Vagina (tissue), 2 donors: ENCODE measurements around the gene TCERG1. TPM values are rescaled to one million over a fixed set of nuclear protein-coding genes. Genes with fewer than 3 reads are reported as not detected.

Experiments
- DNase-seq, 2 donors: peaks; one replicate each; pipeline ENCODE4 v3.0.0-alpha.2; 2017; ENCODE audit errors: extremely low spot score in 2 of 2
- H3K27ac ChIP-seq: fragments of 200-600 bp; sonication (generic); one replicate; pipeline ENCODE4 v1.5.1; 2019
- H3K27me3 ChIP-seq: fragments of 200-600 bp; sonication (generic); one replicate; pipeline ENCODE4 v1.5.1; 2019
- H3K36me3 ChIP-seq, 2 donors: fragments of 200-600 bp; sonication (generic); one replicate each; pipeline ENCODE4 v1.5.1; 2017 to 2019
- H3K4me1 ChIP-seq: fragments of 200-600 bp; sonication (generic); one replicate; pipeline ENCODE4 v1.5.1; 2019
- H3K4me3 ChIP-seq, 2 donors: fragments of 200-600 bp; sonication (generic); 1 replicate in 1 of 2; 2 replicates in 1 of 2; pipeline ENCODE4 v1.5.1; 2016 to 2019
- H3K9me3 ChIP-seq: fragments of 200-600 bp; sonication (generic); one replicate; pipeline ENCODE4 v1.5.1; 2019
- POLR2A ChIP-seq, 2 donors: fragments of 450-650 bp; IDR thresholded peaks; one replicate each; pipeline ENCODE4 v1.6.1; 2017; ENCODE audit warnings: antibody characterized with exemption in 2 of 2, mild to moderate bottlenecking in 2 of 2, moderate library complexity in 2 of 2
- POLR2AphosphoS5 ChIP-seq, 2 donors: sonication (generic); formaldehyde crosslinking; IDR thresholded peaks; one replicate each; pipeline ENCODE4 v1.9.0; 2017; ENCODE audit warnings: antibody characterized with exemption in 2 of 2, mild to moderate bottlenecking in 2 of 2, low read depth in 1 of 2; ENCODE audit not compliant: insufficient read depth in 1 of 2
- intact Hi-C: fragments of 100-400 bp; cut with DNase I; formaldehyde crosslinking; loops from one replicate; pipeline ENCODE4 v1.15.1; 2023
- total RNA-seq: library from RNA; depleted of rRNA; stranded (reverse); fragments of >200 nt; gene quantifications from one replicate; pipeline ENCODE4 v1.2.3, GENCODE V29; 2016
- TF ChIP-seq, protein P1 (sequence below), 3 experiments: fragments of 450-650 bp in 2 of 3; fragments of 200-600 bp in 1 of 3; sonication (generic) in 1 of 3; IDR thresholded peaks; one replicate each; pipeline ENCODE4 v1.5.1; 2017 to 2019; ENCODE audit warnings: antibody characterized with exemption in 3 of 3, mild to moderate bottlenecking in 2 of 3, moderate library complexity in 2 of 3

TCERG1 gene
- total RNA-seq, 1 donor from 2014 or later, result 75.4 TPM

DNA sequence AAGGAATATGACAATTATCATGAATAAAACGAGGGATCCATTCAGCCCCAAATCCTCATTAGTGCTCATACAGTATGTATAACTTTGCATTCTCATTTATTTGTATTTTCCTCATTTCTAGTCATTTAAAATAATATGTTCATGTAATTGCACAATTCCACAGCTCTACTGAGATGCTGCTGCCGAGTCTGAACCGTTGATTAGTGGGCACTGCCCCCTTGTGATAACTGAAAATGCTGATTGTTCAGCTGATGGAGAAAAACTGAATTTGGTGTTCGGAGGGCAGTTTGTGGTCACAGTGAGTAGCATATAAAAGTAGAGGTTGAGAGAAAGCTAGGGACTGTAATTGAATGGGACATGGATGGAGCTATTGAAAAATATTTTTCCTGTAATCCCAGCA, 81.1 kb downstream of the TCERG1 start:
- TF ChIP-seq, protein P1, sequence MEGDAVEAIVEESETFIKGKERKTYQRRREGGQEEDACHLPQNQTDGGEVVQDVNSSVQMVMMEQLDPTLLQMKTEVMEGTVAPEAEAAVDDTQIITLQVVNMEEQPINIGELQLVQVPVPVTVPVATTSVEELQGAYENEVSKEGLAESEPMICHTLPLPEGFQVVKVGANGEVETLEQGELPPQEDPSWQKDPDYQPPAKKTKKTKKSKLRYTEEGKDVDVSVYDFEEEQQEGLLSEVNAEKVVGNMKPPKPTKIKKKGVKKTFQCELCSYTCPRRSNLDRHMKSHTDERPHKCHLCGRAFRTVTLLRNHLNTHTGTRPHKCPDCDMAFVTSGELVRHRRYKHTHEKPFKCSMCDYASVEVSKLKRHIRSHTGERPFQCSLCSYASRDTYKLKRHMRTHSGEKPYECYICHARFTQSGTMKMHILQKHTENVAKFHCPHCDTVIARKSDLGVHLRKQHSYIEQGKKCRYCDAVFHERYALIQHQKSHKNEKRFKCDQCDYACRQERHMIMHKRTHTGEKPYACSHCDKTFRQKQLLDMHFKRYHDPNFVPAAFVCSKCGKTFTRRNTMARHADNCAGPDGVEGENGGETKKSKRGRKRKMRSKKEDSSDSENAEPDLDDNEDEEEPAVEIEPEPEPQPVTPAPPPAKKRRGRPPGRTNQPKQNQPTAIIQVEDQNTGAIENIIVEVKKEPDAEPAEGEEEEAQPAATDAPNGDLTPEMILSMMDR (IDR thresholded peaks at IDR 0.05), result no peak
- TF ChIP-seq POLR2AphosphoS5 (IDR thresholded peaks at IDR 0.05; ENCODE audit: insufficient read depth in 1 of 2, low read depth in 1 of 2) (no peak), POLR2A (IDR thresholded peaks at IDR 0.05) (no peak)
- Histone ChIP-seq H3K27ac (no peak overlapping the region), H3K27me3 (no peaks in the 10 kb centered on the region), H3K4me1 (no peaks in the 10 kb centered on the region), H3K36me3 (no peaks in the 10 kb centered on the region), H3K4me3 (no peak overlapping the region), H3K9me3 (no peaks in the 10 kb centered on the region)
- DNase-seq, result no peak
- intact Hi-C loops, result no loop called here

DNA sequence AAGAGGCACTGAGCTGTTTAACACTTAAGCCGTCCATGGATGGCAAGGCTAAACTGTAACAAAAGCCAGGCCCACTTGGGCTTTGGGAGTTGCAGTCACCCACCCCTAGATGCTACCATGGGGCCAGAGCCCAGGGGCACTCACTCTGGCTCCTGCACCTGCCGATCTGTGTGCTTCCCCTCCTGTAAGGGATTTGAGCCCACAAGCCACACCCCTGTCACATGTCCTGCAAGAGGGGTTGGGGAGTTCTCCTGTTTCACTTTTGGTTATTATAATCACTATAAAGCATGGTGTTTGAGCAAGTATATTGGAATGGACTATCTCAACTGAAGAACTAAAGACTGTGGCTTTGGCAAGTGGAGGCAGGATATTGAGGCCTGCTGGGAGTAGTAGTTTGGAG, 82.9 kb downstream of the TCERG1 start:
- no peaks in the 10 kb centered on the region for H3K36me3 ChIP-seq
- no peak for DNase-seq
- intact Hi-C loops, result no loop called here
- TF ChIP-seq POLR2AphosphoS5 (IDR thresholded peaks at IDR 0.05; ENCODE audit: insufficient read depth in 1 of 2, low read depth in 1 of 2), result no peak
- TF ChIP-seq POLR2A (IDR thresholded peaks at IDR 0.05), result no peak
- TF ChIP-seq, protein P1 (IDR thresholded peaks at IDR 0.05), result no peak
- no peak overlapping the region for H3K4me3 ChIP-seq
- no peaks in the 10 kb centered on the region for H3K27me3 ChIP-seq
- H3K27ac ChIP-seq, result no peak overlapping the region
- no peaks in the 10 kb centered on the region for H3K9me3 ChIP-seq
- H3K4me1 ChIP-seq, result no peaks in the 10 kb centered on the region

DNA sequence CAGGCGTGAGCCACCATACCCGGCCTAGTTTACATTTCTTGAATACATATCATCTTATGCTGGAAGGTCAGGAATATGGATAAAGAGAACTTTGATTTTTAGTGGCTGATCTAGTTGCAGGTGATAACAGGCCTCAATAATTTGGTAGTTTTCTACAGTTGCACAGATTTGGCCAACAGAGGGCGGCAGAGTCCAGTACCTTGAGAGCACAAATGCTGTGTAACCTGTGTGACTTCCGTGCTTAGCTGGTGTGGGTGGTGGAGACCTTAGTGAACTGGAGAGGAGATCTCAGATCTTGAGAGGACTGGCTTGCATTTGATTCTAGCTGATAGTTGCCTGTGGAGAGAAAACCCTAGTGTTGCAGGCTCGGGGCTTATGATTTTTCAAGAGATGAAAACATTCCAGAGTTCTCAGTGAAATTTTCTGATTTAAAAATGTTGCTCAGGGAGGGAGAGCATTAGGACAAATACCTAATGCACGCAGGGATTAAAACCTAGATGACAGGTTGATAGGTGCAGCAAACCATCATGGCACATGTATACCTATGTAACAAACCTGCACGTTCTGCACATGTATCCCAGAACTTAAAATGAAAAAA, 86.2 kb downstream of the TCERG1 start:
- TF ChIP-seq, protein P1 (IDR thresholded peaks at IDR 0.05), result peak; percentile 12 to 57 (median 55)
- TF ChIP-seq POLR2A (IDR thresholded peaks at IDR 0.05), result no peak
- H3K4me3 ChIP-seq, result no peak overlapping the region
- no peak for DNase-seq
- no peak overlapping the region for H3K27ac ChIP-seq
- no peaks in the 10 kb centered on the region for H3K9me3 ChIP-seq
- H3K27me3 ChIP-seq, result no peaks in the 10 kb centered on the region
- no peaks in the 10 kb centered on the region for H3K36me3 ChIP-seq
- no peaks in the 10 kb centered on the region for H3K4me1 ChIP-seq
- intact Hi-C loops, result no loop called here

DNA sequence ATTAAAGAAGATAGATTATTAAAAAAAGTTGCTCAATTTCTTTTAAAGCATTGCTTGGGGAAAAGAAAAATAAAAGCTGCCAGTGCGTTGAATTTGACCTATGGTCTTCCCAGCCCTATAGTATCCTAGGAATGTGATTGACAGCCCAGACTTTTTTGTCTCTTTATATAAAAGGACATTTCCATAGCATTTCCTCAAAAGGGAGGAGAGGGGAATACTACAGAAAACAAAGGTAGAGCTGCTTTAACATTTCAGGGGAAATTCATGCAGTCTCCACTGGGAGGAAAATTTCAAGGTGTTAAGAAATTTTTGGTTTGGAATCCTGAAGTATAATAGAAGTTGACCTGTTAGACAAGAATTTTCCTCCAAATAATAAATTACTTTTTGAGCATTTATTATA, 86.7 kb downstream of the TCERG1 start:
- no peak for DNase-seq
- H3K36me3 ChIP-seq, result no peaks in the 10 kb centered on the region
- no peaks in the 10 kb centered on the region for H3K4me1 ChIP-seq
- TF ChIP-seq, protein P1 (IDR thresholded peaks at IDR 0.05), result no peak
- TF ChIP-seq POLR2A (IDR thresholded peaks at IDR 0.05) (no peak), POLR2AphosphoS5 (IDR thresholded peaks at IDR 0.05; ENCODE audit: insufficient read depth in 1 of 2, low read depth in 1 of 2) (no peak)
- H3K4me3 ChIP-seq, result no peak overlapping the region
- no peak overlapping the region for H3K27ac ChIP-seq
- no peaks in the 10 kb centered on the region for H3K9me3 ChIP-seq
- H3K27me3 ChIP-seq, result no peaks in the 10 kb centered on the region
- intact Hi-C loops, result loop anchor here (2.0 kb wide), 1 partner anchor 655 kb away; no protein-coding TSS in a partner anchor

DNA sequence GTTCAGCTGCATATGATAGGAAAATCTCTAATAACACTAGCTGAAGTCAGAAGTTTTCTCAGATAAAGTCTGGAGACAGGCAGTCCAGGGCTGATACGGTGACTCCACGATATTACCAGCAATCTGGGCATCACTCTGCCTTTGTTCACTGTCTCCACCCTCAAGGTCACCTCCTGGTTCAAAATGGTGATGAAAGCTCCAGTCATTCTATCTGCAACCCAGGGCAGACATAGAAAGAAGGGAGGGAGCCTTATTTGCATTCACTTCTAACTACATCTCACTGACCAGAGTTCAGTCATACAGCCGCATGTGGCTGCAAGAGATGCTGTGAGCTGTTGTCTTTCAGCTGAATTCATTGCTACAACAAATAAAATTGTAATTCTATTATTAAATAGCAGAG, 91.3 kb downstream of the TCERG1 start:
- intact Hi-C loops, result no loop called here
- TF ChIP-seq POLR2A (IDR thresholded peaks at IDR 0.05) (no peak), POLR2AphosphoS5 (IDR thresholded peaks at IDR 0.05; ENCODE audit: insufficient read depth in 1 of 2, low read depth in 1 of 2) (no peak)
- TF ChIP-seq, protein P1 (IDR thresholded peaks at IDR 0.05), result no peak

More for the DNA sequence above, 91.3 kb downstream of the TCERG1 start:
- no peak overlapping the region for H3K27ac ChIP-seq
- no peaks in the 10 kb centered on the region for H3K27me3 ChIP-seq
- H3K4me1 ChIP-seq, result no peaks in the 10 kb centered on the region
- no peaks in the 10 kb centered on the region for H3K9me3 ChIP-seq
- no peak for DNase-seq
- H3K4me3 ChIP-seq, result no peak overlapping the region
- no peaks in the 10 kb centered on the region for H3K36me3 ChIP-seq
